ENCODE data around the gene ARFRP1. TPM values are rescaled to one million over a fixed set of nuclear protein-coding genes. Genes with fewer than 3 reads are reported as not detected.
A peak's percentile ranks its signal among the peaks of the same experiment; 100 is the strongest.

The ARFRP1 gene
- total and polyA plus RNA-seq, 2 of the 13 experiments (the other 11 are each of a cell fraction or from before 2014, with no cell fraction given) = 32.0 to 51.1 TPM

GRCh38 chr20:63742381-63743024 lies 34.7 kb upstream of the ARFRP1 start (continued):
- TF ChIP-seq ZNF407 (CRISPR knock-in tag; IDR thresholded peaks at IDR 0.05; ENCODE audit: not compliant biosample characterization) (no peak), SCMH1 (CRISPR knock-in tag; IDR thresholded peaks at IDR 0.05; ENCODE audit: borderline replicate concordance) (no peak), PRDM15 (CRISPR knock-in tag; IDR thresholded peaks at IDR 0.05) (no peak), THRA (CRISPR knock-in tag; IDR thresholded peaks at IDR 0.05; ENCODE audit: borderline replicate concordance) (no peak), GLI4 (CRISPR knock-in tag; IDR thresholded peaks at IDR 0.05; ENCODE audit: borderline replicate concordance) (no peak), ZSCAN21 (CRISPR knock-in tag; IDR thresholded peaks at IDR 0.05; ENCODE audit: borderline replicate concordance) (0 out of 2 replicates have a peak, but pooled peaks have one; percentile 22), HNRNPK (IDR thresholded peaks at IDR 0.05; ENCODE audit: low read depth, low read length, poor library complexity, severe bottlenecking) (no peak), ZBTB25 (CRISPR knock-in tag; IDR thresholded peaks at IDR 0.05) (no peak), CC2D1A (CRISPR knock-in tag; IDR thresholded peaks at IDR 0.05) (no peak), ZNF678 (CRISPR knock-in tag; IDR thresholded peaks at IDR 0.05) (no peak), ZNF784 (CRISPR knock-in tag; IDR thresholded peaks at IDR 0.05; ENCODE audit: borderline replicate concordance) (no peak), ZNF652 (CRISPR knock-in tag; IDR thresholded peaks at IDR 0.05; ENCODE audit: borderline replicate concordance, low read depth) (no peak)
